ENCODE data around the gene GRIN3B. TPM values are rescaled to one million over a fixed set of nuclear protein-coding genes. Genes with fewer than 3 reads are reported as not detected.

Gene GRIN3B
- total RNA-seq, 1 donor from 2014 or later, result not detected

DNA sequence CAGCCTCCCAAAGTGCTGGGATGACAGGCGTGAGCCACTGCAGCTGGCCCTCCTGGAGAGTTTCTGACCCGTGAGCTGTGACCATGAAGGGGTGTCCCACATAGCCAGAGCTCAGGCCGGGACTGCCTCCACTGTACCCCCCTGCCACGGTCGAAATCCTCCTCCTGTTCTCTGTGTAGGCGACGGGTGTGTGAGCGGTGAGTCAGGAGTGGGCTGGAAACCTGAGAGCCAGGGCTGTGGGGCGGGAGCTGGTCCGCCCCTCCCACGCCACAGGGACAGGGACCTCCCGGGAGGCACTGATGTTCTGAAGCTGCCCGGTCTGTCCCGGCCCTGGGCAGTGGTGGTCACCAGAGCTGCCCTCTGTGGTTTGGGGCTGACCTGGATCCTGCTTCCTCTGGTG lies 12.1 kb upstream of the GRIN3B start:
- Histone ChIP-seq H3K36me3 (peaks cover 0 to 36% of the 10 kb centered on the region in 2 donors), H3K4me3 (no peak overlapping the region), H3K27me3 (no peaks in the 10 kb centered on the region), H3K9me3 (no peaks in the 10 kb centered on the region), H3K4me1 (peaks cover 19% of the 10 kb centered on the region), H3K27ac (no peak overlapping the region)
- intact Hi-C loops (cut with DNase I), result loop anchor here (5.0 kb wide), 1 partner anchor 221 kb away; no protein-coding TSS in a partner anchor
- TF ChIP-seq POLR2AphosphoS5 (IDR thresholded peaks at IDR 0.05; ENCODE audit: insufficient read depth in 1 of 2, low read depth in 1 of 2) (no peak), POLR2A (IDR thresholded peaks at IDR 0.05) (no peak)
- TF ChIP-seq, protein P1, sequence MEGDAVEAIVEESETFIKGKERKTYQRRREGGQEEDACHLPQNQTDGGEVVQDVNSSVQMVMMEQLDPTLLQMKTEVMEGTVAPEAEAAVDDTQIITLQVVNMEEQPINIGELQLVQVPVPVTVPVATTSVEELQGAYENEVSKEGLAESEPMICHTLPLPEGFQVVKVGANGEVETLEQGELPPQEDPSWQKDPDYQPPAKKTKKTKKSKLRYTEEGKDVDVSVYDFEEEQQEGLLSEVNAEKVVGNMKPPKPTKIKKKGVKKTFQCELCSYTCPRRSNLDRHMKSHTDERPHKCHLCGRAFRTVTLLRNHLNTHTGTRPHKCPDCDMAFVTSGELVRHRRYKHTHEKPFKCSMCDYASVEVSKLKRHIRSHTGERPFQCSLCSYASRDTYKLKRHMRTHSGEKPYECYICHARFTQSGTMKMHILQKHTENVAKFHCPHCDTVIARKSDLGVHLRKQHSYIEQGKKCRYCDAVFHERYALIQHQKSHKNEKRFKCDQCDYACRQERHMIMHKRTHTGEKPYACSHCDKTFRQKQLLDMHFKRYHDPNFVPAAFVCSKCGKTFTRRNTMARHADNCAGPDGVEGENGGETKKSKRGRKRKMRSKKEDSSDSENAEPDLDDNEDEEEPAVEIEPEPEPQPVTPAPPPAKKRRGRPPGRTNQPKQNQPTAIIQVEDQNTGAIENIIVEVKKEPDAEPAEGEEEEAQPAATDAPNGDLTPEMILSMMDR (IDR thresholded peaks at IDR 0.05), result no peak
- DNase-seq (ENCODE audit: extremely low spot score in 2 of 2), result no peak

DNA sequence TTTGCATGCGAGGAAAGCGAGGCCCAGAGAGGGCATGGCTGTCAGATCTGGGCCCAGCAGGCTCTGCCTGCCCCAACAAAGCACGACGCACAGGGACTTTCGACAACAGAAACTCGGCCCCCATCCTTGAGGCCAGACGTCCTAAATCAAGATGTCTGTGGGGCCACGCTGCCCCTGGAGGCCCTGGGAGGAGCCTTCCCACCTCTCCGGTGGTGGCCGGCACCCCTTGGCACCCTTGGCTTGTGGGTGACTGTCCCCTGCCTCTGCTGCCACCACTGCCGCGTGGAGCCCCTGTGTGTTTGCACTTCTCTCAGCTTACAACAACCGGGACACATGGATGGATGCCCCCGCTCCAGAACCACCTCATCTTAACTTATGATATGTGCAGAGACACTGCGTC lies 11.7 kb upstream of the GRIN3B start:
- Histone ChIP-seq H3K4me3 (no peak overlapping the region), H3K27ac (no peak overlapping the region), H3K36me3 (peaks cover 0 to 36% of the 10 kb centered on the region in 2 donors), H3K9me3 (no peaks in the 10 kb centered on the region), H3K4me1 (peaks cover 15% of the 10 kb centered on the region), H3K27me3 (no peaks in the 10 kb centered on the region)
- TF ChIP-seq POLR2AphosphoS5 (IDR thresholded peaks at IDR 0.05; ENCODE audit: insufficient read depth in 1 of 2, low read depth in 1 of 2) (no peak), POLR2A (IDR thresholded peaks at IDR 0.05) (no peak)
- TF ChIP-seq, protein P1 (IDR thresholded peaks at IDR 0.05), result no peak
- DNase-seq (ENCODE audit: extremely low spot score in 2 of 2), result no peak
- intact Hi-C loops (cut with DNase I), result loop anchor here (5.0 kb wide), 1 partner anchor 221 kb away; no protein-coding TSS in a partner anchor

GRCh38 chr19:989381-990081 lies 10.7 kb upstream of the GRIN3B start:
- no peaks in the 10 kb centered on the region for H3K9me3 ChIP-seq
- H3K4me1 ChIP-seq, result peaks cover 10% of the 10 kb centered on the region
- TF ChIP-seq, protein P1 (IDR thresholded peaks at IDR 0.05), result no peak
- no peak for TF ChIP-seq POLR2A (IDR thresholded peaks at IDR 0.05)
- no peak for TF ChIP-seq POLR2AphosphoS5 (IDR thresholded peaks at IDR 0.05; ENCODE audit: insufficient read depth in 1 of 2, low read depth in 1 of 2)
- peaks cover 0 to 40% of the 10 kb centered on the region in 2 donors for H3K36me3 ChIP-seq
- H3K4me3 ChIP-seq, result no peak overlapping the region
- no peaks in the 10 kb centered on the region for H3K27me3 ChIP-seq
- H3K27ac ChIP-seq, result no peak overlapping the region
- intact Hi-C loops (cut with DNase I), result loop anchor here (5.0 kb wide), 1 partner anchor 222 kb away; no protein-coding TSS in a partner anchor
- no peak for DNase-seq (ENCODE audit: extremely low spot score in 2 of 2)

DNA sequence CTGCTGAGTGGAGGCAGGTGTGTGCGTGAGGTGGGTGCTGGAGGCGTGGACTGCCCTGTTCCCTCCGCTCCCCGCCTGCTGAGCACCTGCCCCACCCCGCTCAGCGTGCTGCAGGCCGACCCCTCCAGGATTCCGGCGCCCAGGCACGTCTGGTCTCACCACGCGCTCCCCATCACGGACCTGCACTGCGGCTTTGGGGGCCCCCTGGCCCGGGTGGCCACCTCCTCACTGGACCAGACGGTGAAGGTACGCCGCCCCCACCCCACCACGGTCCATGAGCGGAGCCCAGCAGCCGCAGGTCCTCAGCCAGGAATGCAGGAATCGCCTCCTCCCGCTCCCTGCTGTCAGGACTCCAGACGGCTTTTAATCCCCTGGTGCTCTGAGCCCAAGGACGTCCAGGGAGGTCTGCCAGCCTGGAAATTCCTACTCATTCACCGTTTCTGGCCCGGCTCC lies 10.1 kb upstream of the GRIN3B start:
- intact Hi-C loops (cut with DNase I), result no loop called here
- H3K4me3 ChIP-seq, result no peak overlapping the region
- no peak for DNase-seq (ENCODE audit: extremely low spot score in 2 of 2)
- no peaks in the 10 kb centered on the region for H3K9me3 ChIP-seq
- TF ChIP-seq, protein P1 (IDR thresholded peaks at IDR 0.05), result no peak
- no peak for TF ChIP-seq POLR2AphosphoS5 (IDR thresholded peaks at IDR 0.05; ENCODE audit: insufficient read depth in 1 of 2, low read depth in 1 of 2)
- TF ChIP-seq POLR2A (IDR thresholded peaks at IDR 0.05), result no peak
- peaks cover 4% of the 10 kb centered on the region for H3K4me1 ChIP-seq
- no peak overlapping the region for H3K27ac ChIP-seq
- peaks cover 0 to 41% of the 10 kb centered on the region in 2 donors for H3K36me3 ChIP-seq
- no peaks in the 10 kb centered on the region for H3K27me3 ChIP-seq

DNA sequence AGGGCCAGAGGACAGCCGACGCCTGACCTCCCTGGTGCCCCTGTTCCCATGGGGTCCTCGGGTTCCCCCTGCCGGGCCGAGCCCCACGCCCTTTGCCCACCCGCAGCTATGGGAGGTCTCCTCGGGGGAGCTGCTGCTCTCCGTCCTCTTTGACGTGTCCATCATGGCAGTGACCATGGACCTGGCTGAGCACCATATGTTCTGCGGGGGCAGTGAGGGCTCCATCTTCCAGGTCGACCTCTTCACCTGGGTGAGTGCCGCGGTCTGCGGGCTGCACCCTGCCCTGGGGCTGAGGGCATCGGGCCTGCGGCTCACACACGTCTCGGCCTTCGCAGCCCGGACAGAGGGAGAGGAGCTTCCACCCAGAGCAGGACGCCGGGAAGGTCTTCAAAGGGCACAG lies 9.5 kb upstream of the GRIN3B start:
- Histone ChIP-seq H3K9me3 (no peaks in the 10 kb centered on the region), H3K4me1 (peaks cover under 1% of the 10 kb centered on the region), H3K27me3 (no peaks in the 10 kb centered on the region), H3K27ac (no peak overlapping the region), H3K36me3 (peaks cover 0 to 41% of the 10 kb centered on the region in 2 donors), H3K4me3 (no peak overlapping the region)
- intact Hi-C loops (cut with DNase I), result no loop called here
- DNase-seq (ENCODE audit: extremely low spot score in 2 of 2), result no peak
- TF ChIP-seq POLR2AphosphoS5 (IDR thresholded peaks at IDR 0.05; ENCODE audit: insufficient read depth in 1 of 2, low read depth in 1 of 2) (no peak), POLR2A (IDR thresholded peaks at IDR 0.05) (no peak)
- TF ChIP-seq, protein P1 (IDR thresholded peaks at IDR 0.05), result no peak

All from vagina (tissue), 2 donors.